Stomach (tissue), 4 donors: ENCODE data around the gene KIF5B.

Experiments used
- CTCF ChIP-seq, 7 experiments: fragments of 450-650 bp in 4 of 7; fragments of 200-600 bp in 3 of 7; sonication (generic) in 3 of 7; IDR thresholded peaks; one replicate each; pipeline ENCODE4 v1.5.1; 2016 to 2019; ENCODE audit warnings: antibody characterized with exemption in 7 of 7, control low read depth in 2 of 7, mild to moderate bottlenecking in 1 of 7
- EP300 ChIP-seq: sonication (generic); formaldehyde crosslinking; IDR thresholded peaks from one replicate; pipeline ENCODE4 v1.6.1; 2017; ENCODE audit warnings: antibody characterized with exemption
- POLR2A ChIP-seq, 4 donors: fragments of 450-650 bp; IDR thresholded peaks; one replicate each; pipeline ENCODE4 v1.6.1; 2016; ENCODE audit warnings: antibody characterized with exemption in 4 of 4, control low read depth in 2 of 4, mild to moderate bottlenecking in 1 of 4, moderate library complexity in 1 of 4
- POLR2AphosphoS5 ChIP-seq, 3 donors: sonication (generic); formaldehyde crosslinking; IDR thresholded peaks; one replicate each; pipeline ENCODE4 v1.6.1; 2016; ENCODE audit warnings: antibody characterized with exemption in 3 of 3

- TF ChIP-seq CTCF (IDR thresholded peaks at IDR 0.05) (no peak), POLR2AphosphoS5 (IDR thresholded peaks at IDR 0.05) (no peak), POLR2A (IDR thresholded peaks at IDR 0.05) (no peak), EP300 (no peak)
These were observed 7.1 kb downstream of the KIF5B start for GRCh38 chr10:32049113-32049512.
